IMR-90 (cell line): ENCODE data around the gene CDK5. TPM values are rescaled to one million over a fixed set of nuclear protein-coding genes. Genes with fewer than 3 reads are reported as not detected.
A peak's percentile ranks its signal among the peaks of the same experiment; 100 is the strongest.

Experiments used
- ATAC-seq: fragments of 200-7000 bp; cut with Tn5 transposase; 2 replicates; pipeline ENCODE4 v1.9.1; 2020; ENCODE audit warnings: low read depth, mild to moderate bottlenecking, moderate library complexity
- BruUV-seq: library from RNA; stranded (reverse); fragments of 400-500 nt; replicated peaks from 2 replicates; lab custom pipeline; 2021; lab: Mats Ljungman, UMichigan
- CTCF ChIA-PET: fragments of 300-600 bp; formaldehyde crosslinking; extraction: SDS; loops from one replicate; lab custom pipeline; 2021; ENCODE audit warnings: antibody characterized with exemption; lab: Yijun Ruan, JAX
- POLR2A ChIA-PET: fragments of 300-600 bp; sonication (Branson Sonifier 250); formaldehyde crosslinking; loops from one replicate; lab custom pipeline; 2022; ENCODE audit warnings: antibody characterized with exemption; ENCODE audit not compliant: unreplicated experiment; lab: Charles Lee
- DNase-seq: peaks from one replicate; pipeline ENCODE4 v3.0.0; 2013
- H2AFZ ChIP-seq: replicated peaks from 2 replicates; pipeline ENCODE3; 2013; ENCODE audit warnings: low read length, mild to moderate bottlenecking; ENCODE audit not compliant: poor library complexity
- H2AK5ac ChIP-seq: 2 replicates; pipeline ENCODE4 v1.6.1; 2013; ENCODE audit warnings: low read depth, low read length, inconsistent platforms
- H2AK9ac ChIP-seq: replicated peaks from 2 replicates; pipeline ENCODE3; 2013; ENCODE audit warnings: mild to moderate bottlenecking, low read depth, low read length, moderate library complexity; ENCODE audit not compliant: poor library complexity
- H2BK120ac ChIP-seq: 2 replicates; pipeline ENCODE4 v1.6.1; 2013; ENCODE audit warnings: low read depth, low read length, inconsistent platforms
- H2BK15ac ChIP-seq: 3 replicates; pipeline ENCODE4 v1.6.1; 2013; ENCODE audit warnings: low read depth, low read length, inconsistent platforms
- H2BK20ac ChIP-seq: 2 replicates; pipeline ENCODE4 v1.6.1; 2013; ENCODE audit warnings: low read depth, mild to moderate bottlenecking, inconsistent platforms, low read length, moderate library complexity
- H2BK5ac ChIP-seq: 2 replicates; pipeline ENCODE4 v1.6.1; 2013; ENCODE audit warnings: mild to moderate bottlenecking, low read depth, low read length, inconsistent platforms; ENCODE audit not compliant: poor library complexity, severe bottlenecking
- H3K14ac ChIP-seq: replicated peaks from 2 replicates; pipeline ENCODE4 v1.6.1; 2013; ENCODE audit warnings: low read depth, low read length, inconsistent platforms
- H3K18ac ChIP-seq: 2 replicates; pipeline ENCODE4 v1.6.1; 2013; ENCODE audit warnings: low read depth, low read length, control low read depth
- H3K23ac ChIP-seq: 2 replicates; pipeline ENCODE4 v1.6.1; 2013; ENCODE audit warnings: low read depth, low read length, inconsistent platforms
- H3K27ac ChIP-seq: 2 replicates; pipeline ENCODE4 v1.5.1; 2013; ENCODE audit warnings: mild to moderate bottlenecking, control low read depth, low read length; ENCODE audit not compliant: insufficient read depth
- H3K27me3 ChIP-seq: 2 replicates; pipeline ENCODE4 v1.6.1; 2013; ENCODE audit warnings: low read length; ENCODE audit not compliant: control insufficient read depth, insufficient read depth
- H3K36me3 ChIP-seq: 2 replicates; pipeline ENCODE4 v1.6.1; 2013; ENCODE audit warnings: low read length, mixed read lengths; ENCODE audit not compliant: control insufficient read depth, insufficient read depth
- H3K4ac ChIP-seq: 2 replicates; pipeline ENCODE4 v1.6.1; 2013; ENCODE audit warnings: low read depth, low read length, inconsistent platforms
- H3K4me1 ChIP-seq: 2 replicates; pipeline ENCODE4 v1.6.1; 2013; ENCODE audit warnings: low read length, mixed read lengths; ENCODE audit not compliant: control insufficient read depth, insufficient read depth
- H3K4me2 ChIP-seq: 2 replicates; pipeline ENCODE4 v1.6.1; 2013; ENCODE audit warnings: low read depth, mild to moderate bottlenecking, control low read depth, low read length, moderate library complexity
- H3K4me3 ChIP-seq: 2 replicates; pipeline ENCODE4 v1.5.1; 2013; ENCODE audit warnings: low read depth, mild to moderate bottlenecking, control low read depth, low read length, moderate library complexity; ENCODE audit not compliant: insufficient read depth
- H3K56ac ChIP-seq: 2 replicates; pipeline ENCODE4 v1.6.1; 2013; ENCODE audit warnings: low read length, inconsistent platforms; ENCODE audit not compliant: insufficient read depth; ENCODE audit errors: extremely low read depth
- H3K79me1 ChIP-seq, 2 experiments: 2 replicates each; pipeline ENCODE4 v1.6.1; 2013; ENCODE audit warnings: low read length in 2 of 2, inconsistent platforms in 1 of 2, low read depth in 1 of 2
- H3K9ac ChIP-seq: 2 replicates; pipeline ENCODE4 v1.6.1; 2013; ENCODE audit warnings: low read depth, low read length, control low read depth
- H3K9me1 ChIP-seq: 2 replicates; pipeline ENCODE4 v1.6.1; 2013; ENCODE audit warnings: low read length, inconsistent platforms; ENCODE audit not compliant: insufficient read depth
- H3K9me3 ChIP-seq: 2 replicates; pipeline ENCODE4 v1.6.1; 2013; ENCODE audit warnings: low read length; ENCODE audit not compliant: control insufficient read depth, insufficient read depth
- H4K20me1 ChIP-seq: 2 replicates; pipeline ENCODE4 v1.6.1; 2013; ENCODE audit warnings: low read length, inconsistent platforms; ENCODE audit not compliant: insufficient read depth
- H4K5ac ChIP-seq: 2 replicates; pipeline ENCODE4 v1.6.1; 2013; ENCODE audit warnings: mild to moderate bottlenecking, low read depth, low read length, control low read depth
- H4K8ac ChIP-seq, 2 experiments: 2 replicates each; pipeline ENCODE4 v1.6.1; 2013; ENCODE audit warnings: low read depth in 2 of 2, low read length in 2 of 2, control low read depth in 1 of 2, inconsistent platforms in 1 of 2
- H4K91ac ChIP-seq: 2 replicates; pipeline ENCODE4 v1.6.1; 2013; ENCODE audit warnings: low read depth, low read length, inconsistent platforms; ENCODE audit not compliant: insufficient read depth
- BHLHE40 ChIP-seq: fragments of 150-350 bp; IDR thresholded peaks from 2 replicates; pipeline ENCODE4 v1.6.1; 2016; ENCODE audit warnings: mild to moderate bottlenecking, low read depth, low read length
- CEBPB ChIP-seq: IDR thresholded peaks from 2 replicates; pipeline ENCODE4 v1.6.1; 2012; ENCODE audit warnings: low read depth, low read length, improper control_type of control experiment
- CHD1 ChIP-seq: IDR thresholded peaks from 2 replicates; pipeline ENCODE4 v1.6.1; 2012; ENCODE audit warnings: low read depth, low read length, improper control_type of control experiment
- CTCF ChIP-seq: conservative IDR thresholded peaks from 2 replicates; pipeline ENCODE4 v1.5.1; 2012; ENCODE audit warnings: mild to moderate bottlenecking, low read depth, low read length, improper control_type of control experiment
- ELK1 ChIP-seq: fragments of 150-350 bp; IDR thresholded peaks from 2 replicates; pipeline ENCODE4 v1.6.1; 2016; ENCODE audit warnings: low read depth, mild to moderate bottlenecking, low read length, moderate library complexity, borderline replicate concordance
- FOS ChIP-seq: fragments of 150-350 bp; IDR thresholded peaks from 2 replicates; pipeline ENCODE4 v1.6.1; 2016; ENCODE audit warnings: low read depth, low read length
- MAFK ChIP-seq: IDR thresholded peaks from 2 replicates; pipeline ENCODE4 v1.6.1; 2012; ENCODE audit warnings: low read depth, low read length, improper control_type of control experiment
- MAZ ChIP-seq: IDR thresholded peaks from 2 replicates; pipeline ENCODE4 v1.6.1; 2012; ENCODE audit warnings: low read depth, mild to moderate bottlenecking, low read length, improper control_type of control experiment, moderate library complexity, borderline replicate concordance
- MXI1 ChIP-seq: IDR thresholded peaks from 2 replicates; pipeline ENCODE4 v1.6.1; 2012; ENCODE audit warnings: low read depth, mild to moderate bottlenecking, low read length, moderate library complexity, borderline replicate concordance
- NFE2L2 ChIP-seq: fragments of 150-350 bp; IDR thresholded peaks from 2 replicates; pipeline ENCODE4 v1.6.1; 2016; ENCODE audit warnings: low read depth, mild to moderate bottlenecking, low read length
- POLR2A ChIP-seq: IDR thresholded peaks from 2 replicates; pipeline ENCODE4 v1.6.1; 2012; ENCODE audit warnings: mild to moderate bottlenecking, low read depth, low read length
- RAD21 ChIP-seq: IDR thresholded peaks from 2 replicates; pipeline ENCODE4 v1.6.1; 2012; ENCODE audit warnings: low read length, improper control_type of control experiment
- RCOR1 ChIP-seq: IDR thresholded peaks from 2 replicates; pipeline ENCODE4 v1.6.1; 2012; ENCODE audit warnings: mild to moderate bottlenecking, low read length, improper control_type of control experiment; ENCODE audit not compliant: insufficient replicate concordance
- RFX5 ChIP-seq: IDR thresholded peaks from 2 replicates; pipeline ENCODE4 v1.8.0; 2012; ENCODE audit warnings: low read depth, mild to moderate bottlenecking, low read length, moderate library complexity
- SMC3 ChIP-seq: fragments of 150-350 bp; IDR thresholded peaks from 2 replicates; pipeline ENCODE4 v1.6.1; 2016; ENCODE audit warnings: low read depth, mild to moderate bottlenecking, antibody characterized with exemption, low read length, moderate library complexity
- USF2 ChIP-seq: fragments of 150-350 bp; IDR thresholded peaks from 2 replicates; pipeline ENCODE4 v1.6.1; 2017; ENCODE audit warnings: mild to moderate bottlenecking, antibody characterized with exemption, low read length, low read depth
- WGBS, 2 experiments: methylation state at CpG; one replicate each; pipeline versions ENCODE4 v1.1.5 to v1.1.7; 2013; ENCODE audit warnings: missing lambda C conversion rate in 2 of 2; ENCODE audit not compliant: insufficient read length in 1 of 2; ENCODE audit errors: extremely low coverage in 2 of 2; 5-methylcytosine and 5-hydroxymethylcytosine counted together
- dilution Hi-C: fragments of 300-500 bp; cut with HindIII; formaldehyde crosslinking; loops from one replicate; pipeline ENCODE4 v1.14.3; 2018; ENCODE audit warnings: low sequenced_read_pairs; ENCODE audit not compliant: unreplicated experiment
- in situ Hi-C: fragments of 300-500 bp; cut with MboI; formaldehyde crosslinking; loops from 3 replicates; pipeline ENCODE4 v1.14.3; 2019; ENCODE audit warnings: low sequenced_read_pairs, inconsistent platforms, mixed read lengths
- intact Hi-C: fragments of 100-400 bp; cut with micrococcal nuclease; formaldehyde crosslinking; loops from 2 replicates; pipeline ENCODE4 v1.10.0; 2022
- polyA plus RNA-seq, 3 experiments: library from polyadenylated mRNA; depleted of rRNA; stranded (reverse); fragments of >200 nt; gene quantifications; 2 replicates each; pipeline ENCODE4 v1.2.3, GENCODE V29; 2012; ENCODE audit warnings: low replicate concordance in 1 of 3
- total RNA-seq: library from RNA; depleted of rRNA; stranded (reverse); fragments of >200 nt; gene quantifications from 2 replicates; pipeline ENCODE4 v1.2.3, GENCODE V29; 2012

Gene CDK5
- total and polyA plus RNA-seq, 2 of the 4 experiments (the other 2 are of a cell fraction) = 22.4 to 34.8 TPM

- BruUV-seq = no TSS peak
- no peak overlapping the region for H3K9ac ChIP-seq
- peak overlapping the region; percentile 11; the same call in 1 of the 2 replicates for H3K23ac ChIP-seq
- WGBS, 2 experiments = 65% methylated on average over 4 of the region's 11 CpGs; no CpG with 5 or more reads in 1 of the 2 experiments
- no peak overlapping the region for H2BK120ac ChIP-seq
- no peak for DNase-seq
- H4K8ac ChIP-seq = peak overlapping the region in 1 of 2 experiments; percentile 50; a peak in 3 of 4 replicates
- H2BK5ac ChIP-seq = peak overlapping the region; percentile 8
- no peak overlapping the region for H3K56ac ChIP-seq
- H3K36me3 ChIP-seq = peaks cover 26% of the 10 kb centered on the region
- dilution Hi-C loops (no loop called here), in situ Hi-C loops (no loop called here), intact Hi-C loops (no loop called here)
- peak overlapping the region; percentile 28; the same call in 1 of the 2 replicates for H2BK20ac ChIP-seq
- TF ChIP-seq SMC3 (no peak), CEBPB (no peak), MXI1 (no peak), RFX5 (no peak), ELK1 (no peak), BHLHE40 (no peak), CTCF (no peak), FOS (no peak), MAFK (no peak), USF2 (no peak), POLR2A (no peak), MAZ (no peak), NFE2L2 (no peak), CHD1 (no peak), RAD21 (no peak), RCOR1 (no peak)
- H2BK15ac ChIP-seq = no peak overlapping the region
- peaks cover 32% of the 10 kb centered on the region for H4K20me1 ChIP-seq
- CTCF ChIA-PET = no interaction called here
- no peak for ATAC-seq
- H3K18ac ChIP-seq = no peak overlapping the region
- peak overlapping the region; percentile 1 for H2AK9ac ChIP-seq
- no peak overlapping the region for H4K5ac ChIP-seq
- peak overlapping the region; percentile 89 for H3K4ac ChIP-seq
- H3K27me3 ChIP-seq = no peaks in the 10 kb centered on the region
- H3K9me3 ChIP-seq = no peaks in the 10 kb centered on the region
- POLR2A ChIA-PET = no interaction called here
- H2AFZ ChIP-seq = peak overlapping the region; percentile 40
- H2AK5ac ChIP-seq = peak overlapping the region; percentile 94
- H3K4me1 ChIP-seq = peaks cover 38% of the 10 kb centered on the region
- H4K91ac ChIP-seq = no peak overlapping the region; the same call in 1 of the 2 replicates
- H3K4me2 ChIP-seq = peak overlapping the region; percentile 5; the same call in 1 of the 2 replicates
- H3K27ac ChIP-seq = 0 out of 2 replicates have a peak overlapping the region, but pooled peaks have one; percentile 11
- peak overlapping the region; percentile 60; the same call in 1 of the 2 replicates for H3K14ac ChIP-seq
- H3K9me1 ChIP-seq = peaks cover 9% of the 10 kb centered on the region; the same call in 1 of the 2 replicates
- no peak overlapping the region for H3K4me3 ChIP-seq
- H3K79me1 ChIP-seq = peaks cover 25 to 68% of the 10 kb centered on the region in 2 experiments
Observed at GRCh38 chr7:151062111-151062398, 4.4 kb upstream of the CDK5 start.
